ENCODE data around the gene TARDBP. TPM values are rescaled to one million over a fixed set of nuclear protein-coding genes. Genes with fewer than 3 reads are reported as not detected.
"Not testable (repeated sequence)": the region's sequence is repeated elsewhere in the genome, so short reads cannot be mapped to it uniquely, and the experiment has no call there.

The TARDBP gene
- total RNA-seq, 1 experiment from 2014 or later: 35.1 TPM

GRCh38 chr1:10980841-10981727 lies 31.4 kb upstream of the TARDBP start:
- DNase-seq (ENCODE audit: low read depth in 1 of 2, low spot score in 2 of 2): no peak
- no peak overlapping the region for H3K27ac ChIP-seq
- H3K27me3 ChIP-seq (replicated peaks): peaks cover 30% of the 10 kb centered on the region
- no peak overlapping the region for H3K4me3 ChIP-seq
- H3K9me3 ChIP-seq (replicated peaks): no peaks in the 10 kb centered on the region
- no peaks in the 10 kb centered on the region for H3K36me3 ChIP-seq
- no peaks in the 10 kb centered on the region for H3K4me1 ChIP-seq (replicated peaks)

- H3K9me3 ChIP-seq (replicated peaks): no peaks in the 10 kb centered on the region
- no peak overlapping the region for H3K4me3 ChIP-seq
- no peak for DNase-seq (ENCODE audit: low read depth in 1 of 2, low spot score in 2 of 2)
- H3K27ac ChIP-seq: no peak overlapping the region
- H3K4me1 ChIP-seq (replicated peaks): no peaks in the 10 kb centered on the region
- H3K36me3 ChIP-seq: no peaks in the 10 kb centered on the region
- H3K27me3 ChIP-seq (replicated peaks): peaks cover 10% of the 10 kb centered on the region; the same call in 1 of the 2 replicates
Observed at GRCh38 chr1:10986525-10986890, 25.9 kb upstream of the TARDBP start.

GRCh38 chr1:10987840-10988417 lies 24.5 kb upstream of the TARDBP start:
- peaks cover 6% of the 10 kb centered on the region; the same call in 1 of the 2 replicates for H3K27me3 ChIP-seq (replicated peaks)
- no peaks in the 10 kb centered on the region for H3K36me3 ChIP-seq
- no peak overlapping the region for H3K27ac ChIP-seq
- no peaks in the 10 kb centered on the region for H3K9me3 ChIP-seq (replicated peaks)
- H3K4me3 ChIP-seq: no peak overlapping the region
- H3K4me1 ChIP-seq (replicated peaks): no peaks in the 10 kb centered on the region
- no peak for DNase-seq (ENCODE audit: low read depth in 1 of 2, low spot score in 2 of 2)

- Histone ChIP-seq H3K27ac (no peak overlapping the region), H3K9me3 (replicated peaks) (no peaks in the 10 kb centered on the region), H3K27me3 (replicated peaks) (peaks cover 6% of the 10 kb centered on the region; the same call in 1 of the 2 replicates), H3K36me3 (no peaks in the 10 kb centered on the region), H3K4me1 (replicated peaks) (no peaks in the 10 kb centered on the region), H3K4me3 (no peak overlapping the region)
- DNase-seq (ENCODE audit: low read depth in 1 of 2, low spot score in 2 of 2): no peak
Observed at GRCh38 chr1:10989095-10989494, 23.4 kb upstream of the TARDBP start.

- not testable (repeated sequence) for H3K9me3 ChIP-seq (replicated peaks); DNase-seq (ENCODE audit: low read depth in 1 of 2, low spot score in 2 of 2); H3K27me3 ChIP-seq (replicated peaks); H3K4me1 ChIP-seq (replicated peaks); H3K36me3 ChIP-seq; H3K4me3 ChIP-seq; H3K27ac ChIP-seq
Observed at GRCh38 chr1:10989920-10990516, 22.4 kb upstream of the TARDBP start.

GRCh38 chr1:10990828-10991227 lies 21.6 kb upstream of the TARDBP start:
- no peaks in the 10 kb centered on the region for H3K36me3 ChIP-seq
- no peaks in the 10 kb centered on the region for H3K9me3 ChIP-seq (replicated peaks)
- no peak overlapping the region for H3K27ac ChIP-seq
- no peak for DNase-seq (ENCODE audit: low read depth in 1 of 2, low spot score in 2 of 2)
- H3K4me1 ChIP-seq (replicated peaks): no peaks in the 10 kb centered on the region
- peaks cover 4% of the 10 kb centered on the region; the same call in 1 of the 2 replicates for H3K27me3 ChIP-seq (replicated peaks)
- H3K4me3 ChIP-seq: no peak overlapping the region

- not testable (repeated sequence) for H3K4me1 ChIP-seq (replicated peaks); H3K27me3 ChIP-seq (replicated peaks); H3K9me3 ChIP-seq (replicated peaks); H3K4me3 ChIP-seq; H3K27ac ChIP-seq; DNase-seq (ENCODE audit: low read depth in 1 of 2, low spot score in 2 of 2); H3K36me3 ChIP-seq
Observed at GRCh38 chr1:10992004-10992403, 20.4 kb upstream of the TARDBP start.

GRCh38 chr1:10992864-10993263 lies 19.6 kb upstream of the TARDBP start:
- DNase-seq (ENCODE audit: low read depth in 1 of 2, low spot score in 2 of 2): no peak
- no peaks in the 10 kb centered on the region for H3K36me3 ChIP-seq

GRCh38 chr1:10996100-10996499 lies 16.4 kb upstream of the TARDBP start:
- H3K36me3 ChIP-seq: no peaks in the 10 kb centered on the region
- H3K4me1 ChIP-seq (replicated peaks): no peaks in the 10 kb centered on the region

More at GRCh38 chr1:10992864-10993263, 19.6 kb upstream of the TARDBP start:
- no peaks in the 10 kb centered on the region for H3K9me3 ChIP-seq (replicated peaks)
- H3K4me3 ChIP-seq: no peak overlapping the region
- peaks cover 4% of the 10 kb centered on the region; the same call in 1 of the 2 replicates for H3K27me3 ChIP-seq (replicated peaks)
- no peak overlapping the region for H3K27ac ChIP-seq
- H3K4me1 ChIP-seq (replicated peaks): no peaks in the 10 kb centered on the region

GRCh38 chr1:11000526-11000925 lies 11.9 kb upstream of the TARDBP start:
- Histone ChIP-seq H3K9me3 (replicated peaks) (no peaks in the 10 kb centered on the region), H3K4me1 (replicated peaks) (no peaks in the 10 kb centered on the region), H3K4me3 (no peak overlapping the region), H3K27me3 (replicated peaks) (no peaks in the 10 kb centered on the region), H3K27ac (no peak overlapping the region), H3K36me3 (no peaks in the 10 kb centered on the region)
- no peak for DNase-seq (ENCODE audit: low read depth in 1 of 2, low spot score in 2 of 2)

More at GRCh38 chr1:10996100-10996499, 16.4 kb upstream of the TARDBP start:
- no peak for DNase-seq (ENCODE audit: low read depth in 1 of 2, low spot score in 2 of 2)
- H3K9me3 ChIP-seq (replicated peaks): no peaks in the 10 kb centered on the region
- H3K27ac ChIP-seq: no peak overlapping the region
- H3K4me3 ChIP-seq: no peak overlapping the region
- no peaks in the 10 kb centered on the region for H3K27me3 ChIP-seq (replicated peaks)

GRCh38 chr1:11013160-11013531 lies 692 bp downstream of the TARDBP start:
- Histone ChIP-seq H3K27me3 (replicated peaks) (no peaks in the 10 kb centered on the region), H3K27ac (peak overlapping the region; percentile 100), H3K36me3 (peaks cover 59% of the 10 kb centered on the region), H3K9me3 (replicated peaks) (no peaks in the 10 kb centered on the region), H3K4me1 (replicated peaks) (peaks cover 11% of the 10 kb centered on the region), H3K4me3 (peak overlapping the region; percentile 99)
- no peak for DNase-seq (ENCODE audit: low read depth in 1 of 2, low spot score in 2 of 2)

- not testable (repeated sequence) for H3K4me1 ChIP-seq (replicated peaks); H3K27me3 ChIP-seq (replicated peaks); H3K4me3 ChIP-seq; DNase-seq (ENCODE audit: low read depth in 1 of 2, low spot score in 2 of 2); H3K9me3 ChIP-seq (replicated peaks); H3K27ac ChIP-seq
- peaks cover 100% of the 10 kb centered on the region for H3K36me3 ChIP-seq
Observed at GRCh38 chr1:11019358-11019757, 6.9 kb downstream of the TARDBP start.

- no peak for DNase-seq (ENCODE audit: low read depth in 1 of 2, low spot score in 2 of 2)
- Histone ChIP-seq H3K27ac (no peak overlapping the region), H3K9me3 (replicated peaks) (no peaks in the 10 kb centered on the region), H3K27me3 (replicated peaks) (no peaks in the 10 kb centered on the region), H3K4me3 (no peak overlapping the region), H3K36me3 (peaks cover 100% of the 10 kb centered on the region), H3K4me1 (replicated peaks) (no peaks in the 10 kb centered on the region)
Observed at GRCh38 chr1:11019971-11020370, 7.5 kb downstream of the TARDBP start.

- peaks cover 100% of the 10 kb centered on the region for H3K36me3 ChIP-seq
- H3K4me1 ChIP-seq (replicated peaks): no peaks in the 10 kb centered on the region
- DNase-seq (ENCODE audit: low read depth in 1 of 2, low spot score in 2 of 2): no peak
- no peaks in the 10 kb centered on the region for H3K27me3 ChIP-seq (replicated peaks)
- no peaks in the 10 kb centered on the region for H3K9me3 ChIP-seq (replicated peaks)
- no peak overlapping the region for H3K4me3 ChIP-seq
- H3K27ac ChIP-seq: no peak overlapping the region
Observed at GRCh38 chr1:11023201-11023600, 10.7 kb downstream of the TARDBP start.
